ENCODE results near the gene TBL1XR1.

TBL1XR1 gene

GRCh38 chr3:177221744-177222143 lies 24.5 kb upstream of the TBL1XR1 start:
- TF ChIP-seq, protein P1, sequence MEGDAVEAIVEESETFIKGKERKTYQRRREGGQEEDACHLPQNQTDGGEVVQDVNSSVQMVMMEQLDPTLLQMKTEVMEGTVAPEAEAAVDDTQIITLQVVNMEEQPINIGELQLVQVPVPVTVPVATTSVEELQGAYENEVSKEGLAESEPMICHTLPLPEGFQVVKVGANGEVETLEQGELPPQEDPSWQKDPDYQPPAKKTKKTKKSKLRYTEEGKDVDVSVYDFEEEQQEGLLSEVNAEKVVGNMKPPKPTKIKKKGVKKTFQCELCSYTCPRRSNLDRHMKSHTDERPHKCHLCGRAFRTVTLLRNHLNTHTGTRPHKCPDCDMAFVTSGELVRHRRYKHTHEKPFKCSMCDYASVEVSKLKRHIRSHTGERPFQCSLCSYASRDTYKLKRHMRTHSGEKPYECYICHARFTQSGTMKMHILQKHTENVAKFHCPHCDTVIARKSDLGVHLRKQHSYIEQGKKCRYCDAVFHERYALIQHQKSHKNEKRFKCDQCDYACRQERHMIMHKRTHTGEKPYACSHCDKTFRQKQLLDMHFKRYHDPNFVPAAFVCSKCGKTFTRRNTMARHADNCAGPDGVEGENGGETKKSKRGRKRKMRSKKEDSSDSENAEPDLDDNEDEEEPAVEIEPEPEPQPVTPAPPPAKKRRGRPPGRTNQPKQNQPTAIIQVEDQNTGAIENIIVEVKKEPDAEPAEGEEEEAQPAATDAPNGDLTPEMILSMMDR (conservative IDR thresholded peaks at IDR 0.05; ENCODE audit: low read depth, low read length): no peak
- H3K4me3 ChIP-seq (IDR thresholded peaks at IDR 0.05; ENCODE audit: insufficient read depth, low read depth, low read length): no peak overlapping the region
- H3K4me1 ChIP-seq (ENCODE audit: low read depth, poor library complexity, severe bottlenecking): peaks cover 5% of the 10 kb centered on the region

DNA sequence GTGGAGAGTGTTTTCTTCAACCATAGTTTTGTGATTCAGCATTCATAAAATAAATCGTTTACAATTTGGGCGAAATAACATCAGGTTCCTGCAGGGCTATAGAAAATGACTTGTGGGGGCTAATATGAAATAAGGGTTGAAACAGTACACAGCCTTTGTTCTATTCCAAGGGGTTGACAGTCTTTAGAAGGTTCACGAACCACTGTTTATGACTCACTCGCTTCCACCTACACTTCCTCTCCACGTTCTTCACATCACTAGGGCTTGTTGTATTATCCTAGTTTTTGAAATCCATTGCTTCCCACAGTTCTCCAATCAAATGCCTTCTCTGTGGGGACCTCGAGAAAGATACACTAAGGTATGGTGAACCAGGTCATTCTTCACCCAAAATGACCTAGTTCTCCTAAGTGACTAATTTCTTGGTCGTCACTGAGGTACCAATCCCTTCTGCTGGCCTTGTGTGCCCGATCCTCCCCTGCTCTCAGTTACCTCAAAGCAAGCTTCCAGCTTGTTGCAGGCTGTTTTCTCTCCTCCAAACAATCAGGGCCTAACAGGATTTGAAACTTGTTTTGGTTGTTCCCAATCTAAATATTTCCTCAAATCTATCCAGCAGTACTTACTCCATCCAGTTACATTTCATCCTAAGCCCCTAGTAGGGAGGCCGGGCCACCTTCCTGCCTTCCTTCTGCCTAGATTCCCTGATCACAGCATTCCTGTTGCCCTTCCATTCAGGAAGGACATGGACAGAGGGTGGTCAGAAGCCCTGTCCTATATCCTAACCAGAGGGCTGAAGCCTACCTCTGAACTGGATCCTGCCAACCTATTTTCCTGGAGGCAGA lies 23.1 kb upstream of the TBL1XR1 start:
- Histone ChIP-seq H4K20me1 (ENCODE audit: insufficient read depth) (no peaks in the 10 kb centered on the region), H3K4me2 (no peak overlapping the region), H3K4me1 (ENCODE audit: low read depth, poor library complexity, severe bottlenecking) (peaks cover 5% of the 10 kb centered on the region), H3K36me3 (ENCODE audit: insufficient read depth) (no peaks in the 10 kb centered on the region), H3K4me3 (IDR thresholded peaks at IDR 0.05; ENCODE audit: insufficient read depth, low read depth, low read length) (no peak overlapping the region), H3K9ac (no peak overlapping the region), H3K79me2 (ENCODE audit: insufficient read depth, low read depth) (no peaks in the 10 kb centered on the region), H2AFZ (ENCODE audit: low read depth) (no peak overlapping the region), H3K27ac (no peak overlapping the region), H3K27me3 (ENCODE audit: insufficient read depth, low read depth) (no peaks in the 10 kb centered on the region)
- TF ChIP-seq, protein P1 (conservative IDR thresholded peaks at IDR 0.05; ENCODE audit: low read depth, low read length): no peak

More at GRCh38 chr3:177221744-177222143, 24.5 kb upstream of the TBL1XR1 start:
- no peak overlapping the region for H3K4me2 ChIP-seq
- no peaks in the 10 kb centered on the region for H3K36me3 ChIP-seq (ENCODE audit: insufficient read depth)
- no peaks in the 10 kb centered on the region for H3K27me3 ChIP-seq (ENCODE audit: insufficient read depth, low read depth)
- no peak overlapping the region for H3K9ac ChIP-seq
- H4K20me1 ChIP-seq (ENCODE audit: insufficient read depth): no peaks in the 10 kb centered on the region
- no peaks in the 10 kb centered on the region for H3K79me2 ChIP-seq (ENCODE audit: insufficient read depth, low read depth)
- no peak overlapping the region for H3K27ac ChIP-seq
- H2AFZ ChIP-seq (ENCODE audit: low read depth): no peak overlapping the region

GRCh38 chr3:177213801-177214535 lies 16.7 kb upstream of the TBL1XR1 start:
- Histone ChIP-seq H4K20me1 (ENCODE audit: insufficient read depth) (no peaks in the 10 kb centered on the region), H3K4me1 (ENCODE audit: low read depth, poor library complexity, severe bottlenecking) (no peaks in the 10 kb centered on the region), H3K36me3 (ENCODE audit: insufficient read depth) (no peaks in the 10 kb centered on the region), H3K27me3 (ENCODE audit: insufficient read depth, low read depth) (no peaks in the 10 kb centered on the region), H3K27ac (no peak overlapping the region), H3K79me2 (ENCODE audit: insufficient read depth, low read depth) (no peaks in the 10 kb centered on the region), H3K4me2 (no peak overlapping the region), H3K9ac (no peak overlapping the region), H3K4me3 (IDR thresholded peaks at IDR 0.05; ENCODE audit: insufficient read depth, low read depth, low read length) (no peak overlapping the region), H2AFZ (ENCODE audit: low read depth) (no peak overlapping the region)
- TF ChIP-seq, protein P1 (conservative IDR thresholded peaks at IDR 0.05; ENCODE audit: low read depth, low read length): no peak

GRCh38 chr3:177212756-177213155 lies 15.5 kb upstream of the TBL1XR1 start:
- no peak overlapping the region for H3K4me3 ChIP-seq (IDR thresholded peaks at IDR 0.05; ENCODE audit: insufficient read depth, low read depth, low read length)
- no peaks in the 10 kb centered on the region for H3K36me3 ChIP-seq (ENCODE audit: insufficient read depth)
- no peak overlapping the region for H2AFZ ChIP-seq (ENCODE audit: low read depth)
- H3K79me2 ChIP-seq (ENCODE audit: insufficient read depth, low read depth): no peaks in the 10 kb centered on the region
- H3K9ac ChIP-seq: no peak overlapping the region
- no peak overlapping the region for H3K4me2 ChIP-seq
- H3K27ac ChIP-seq: no peak overlapping the region
- TF ChIP-seq, protein P1 (conservative IDR thresholded peaks at IDR 0.05; ENCODE audit: low read depth, low read length): no peak
- no peaks in the 10 kb centered on the region for H3K27me3 ChIP-seq (ENCODE audit: insufficient read depth, low read depth)
- H3K4me1 ChIP-seq (ENCODE audit: low read depth, poor library complexity, severe bottlenecking): no peaks in the 10 kb centered on the region
- H4K20me1 ChIP-seq (ENCODE audit: insufficient read depth): no peaks in the 10 kb centered on the region
